Spleen (tissue), 7 donors: ENCODE data around the gene CNIH1.

ENCODE experiments used
- CTCF ChIP-seq, 11 experiments: fragments of 200-600 bp in 7 of 11; fragments of 450-650 bp in 4 of 11; sonication (generic) in 4 of 11; IDR thresholded peaks in 8 of 11; conservative IDR thresholded peaks in 3 of 11; 1 replicate in 7 of 11; 2 replicates in 4 of 11; pipeline versions ENCODE4 v1.4.0 to v1.8.0; 2016 to 2021; ENCODE audit warnings: antibody characterized with exemption in 11 of 11, inconsistent platforms in 4 of 11, mild to moderate bottlenecking in 1 of 11
- POLR2A ChIP-seq, 3 donors: fragments of 450-650 bp; IDR thresholded peaks; one replicate each; pipeline ENCODE4 v1.5.1; 2017; ENCODE audit warnings: antibody characterized with exemption in 3 of 3, mild to moderate bottlenecking in 1 of 3
- POLR2AphosphoS5 ChIP-seq, 3 donors: sonication (generic); formaldehyde crosslinking; IDR thresholded peaks; one replicate each; pipeline ENCODE4 v1.5.1; 2017; ENCODE audit warnings: antibody characterized with exemption in 3 of 3
- donor health status: DM: no; HTN: no; CAD: no; lungs with moderate emphysema.
- donor health status: DM: no; HTN: no; CAD: no.
- donor health status: DM: no; HTN: no; CAD: no.

- no peak for TF ChIP-seq POLR2AphosphoS5 (IDR thresholded peaks at IDR 0.05)
- no peak for TF ChIP-seq CTCF (IDR thresholded peaks at IDR 0.05 in 8 of 11, conservative IDR thresholded peaks at IDR 0.05 in 3 of 11)
- TF ChIP-seq POLR2A (IDR thresholded peaks at IDR 0.05): no peak
Measured at GRCh38 chr14:54470701-54471100, 29.5 kb upstream of the CNIH1 start.
